Measurements from ENCODE around the gene MMP15. TPM values are rescaled to one million over a fixed set of nuclear protein-coding genes. Genes with fewer than 3 reads are reported as not detected.

Gene MMP15
- total RNA-seq, 6 experiments from 2014 or later: 0.82 to 4.1 (median 1.1) TPM

- no peaks in the 10 kb centered on the region for H3K36me3 Mint-ChIP-seq (ENCODE audit: low read depth)
Observed at GRCh38 chr16:57987441-57988177, 37.9 kb upstream of the MMP15 start.

GRCh38 chr16:57988929-57989328, 36.6 kb upstream of the MMP15 start:
- Mint-ChIP-seq H3K36me3 (ENCODE audit: low read depth) (no peaks in the 10 kb centered on the region), H3K4me1 (ENCODE audit: low read depth) (no peaks in the 10 kb centered on the region), H3K4me3 (no peak overlapping the region), H3K27ac (no peak overlapping the region), H3K27me3 (ENCODE audit: insufficient read depth) (peaks cover 22% of the 10 kb centered on the region), H3K9me3 (no peaks in the 10 kb centered on the region)
- no peak for DNase-seq
- no peak for TF ChIP-seq CTCF (IDR thresholded peaks at IDR 0.05)

More at GRCh38 chr16:57987441-57988177, 37.9 kb upstream of the MMP15 start:
- no peak for TF ChIP-seq CTCF (IDR thresholded peaks at IDR 0.05)
- no peaks in the 10 kb centered on the region for H3K4me1 Mint-ChIP-seq (ENCODE audit: low read depth)
- peaks cover 23% of the 10 kb centered on the region for H3K27me3 Mint-ChIP-seq (ENCODE audit: insufficient read depth)
- no peaks in the 10 kb centered on the region for H3K9me3 Mint-ChIP-seq
- H3K27ac Mint-ChIP-seq: no peak overlapping the region
- no peak overlapping the region for H3K4me3 Mint-ChIP-seq
- DNase-seq: no peak

GRCh38 chr16:57991551-57992059, 33.9 kb upstream of the MMP15 start:
- no peak for DNase-seq
- Mint-ChIP-seq H3K27ac (no peak overlapping the region), H3K36me3 (ENCODE audit: low read depth) (no peaks in the 10 kb centered on the region), H3K9me3 (no peaks in the 10 kb centered on the region), H3K4me3 (no peak overlapping the region), H3K4me1 (ENCODE audit: low read depth) (no peaks in the 10 kb centered on the region; the same call in 1 of the 2 replicates), H3K27me3 (ENCODE audit: insufficient read depth) (peaks cover 10% of the 10 kb centered on the region)
- TF ChIP-seq CTCF (IDR thresholded peaks at IDR 0.05): no peak

- H3K4me1 Mint-ChIP-seq (ENCODE audit: low read depth): no peaks in the 10 kb centered on the region; the same call in 1 of the 2 replicates
- no peaks in the 10 kb centered on the region for H3K36me3 Mint-ChIP-seq (ENCODE audit: low read depth)
- TF ChIP-seq CTCF (IDR thresholded peaks at IDR 0.05): no peak
- H3K27me3 Mint-ChIP-seq (ENCODE audit: insufficient read depth): peaks cover 8% of the 10 kb centered on the region
- no peak overlapping the region for H3K4me3 Mint-ChIP-seq
- H3K27ac Mint-ChIP-seq: no peak overlapping the region
- no peak for DNase-seq
- no peaks in the 10 kb centered on the region for H3K9me3 Mint-ChIP-seq
Observed at GRCh38 chr16:57992084-57992483, 33.5 kb upstream of the MMP15 start.

GRCh38 chr16:57993438-57993837, 32.1 kb upstream of the MMP15 start:
- no peak for DNase-seq
- TF ChIP-seq CTCF (IDR thresholded peaks at IDR 0.05): no peak
- no peaks in the 10 kb centered on the region for H3K9me3 Mint-ChIP-seq
- peaks cover 6% of the 10 kb centered on the region for H3K4me1 Mint-ChIP-seq (ENCODE audit: low read depth)
- H3K36me3 Mint-ChIP-seq (ENCODE audit: low read depth): no peaks in the 10 kb centered on the region
- peaks cover under 1% of the 10 kb centered on the region for H3K27me3 Mint-ChIP-seq (ENCODE audit: insufficient read depth)
- no peak overlapping the region for H3K4me3 Mint-ChIP-seq
- H3K27ac Mint-ChIP-seq: no peak overlapping the region
